ENCODE data around the gene BMAL1.

BMAL1 gene

DNA sequence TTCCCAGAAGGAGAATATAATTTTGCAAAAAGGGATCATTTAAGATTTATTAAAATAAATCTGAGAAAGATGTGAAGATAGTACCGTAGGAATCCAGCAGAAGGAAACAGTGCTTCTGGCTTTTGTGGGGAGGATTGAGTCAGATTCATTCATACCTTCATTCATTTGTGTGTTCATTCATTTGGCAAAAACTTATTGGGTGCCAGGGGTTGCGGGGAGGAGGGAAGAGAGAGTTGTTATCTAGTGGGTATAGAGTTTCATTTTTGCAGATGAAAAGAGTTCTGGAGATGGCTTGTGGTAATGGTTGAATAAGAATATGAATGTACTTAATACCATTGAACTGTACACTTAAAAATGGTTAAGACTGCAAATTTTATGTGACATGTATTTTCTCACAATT is 31.1 kb downstream of the BMAL1 start:
- DNase-seq (ENCODE audit: extremely low read depth, insufficient read length): no peak
- TF ChIP-seq CTCF (IDR thresholded peaks at IDR 0.05; ENCODE audit: insufficient read depth, low read length, poor library complexity, severe bottlenecking): no peak
- Histone ChIP-seq H3K4me3 (replicated peaks; ENCODE audit: low read depth, low read length) (no peak overlapping the region), H3K27me3 (replicated peaks; ENCODE audit: control insufficient read depth, insufficient read depth, low read length) (no peaks in the 10 kb centered on the region), H3K36me3 (ENCODE audit: control insufficient read depth, insufficient read depth, low read length) (peaks cover 7% of the 10 kb centered on the region)

DNA sequence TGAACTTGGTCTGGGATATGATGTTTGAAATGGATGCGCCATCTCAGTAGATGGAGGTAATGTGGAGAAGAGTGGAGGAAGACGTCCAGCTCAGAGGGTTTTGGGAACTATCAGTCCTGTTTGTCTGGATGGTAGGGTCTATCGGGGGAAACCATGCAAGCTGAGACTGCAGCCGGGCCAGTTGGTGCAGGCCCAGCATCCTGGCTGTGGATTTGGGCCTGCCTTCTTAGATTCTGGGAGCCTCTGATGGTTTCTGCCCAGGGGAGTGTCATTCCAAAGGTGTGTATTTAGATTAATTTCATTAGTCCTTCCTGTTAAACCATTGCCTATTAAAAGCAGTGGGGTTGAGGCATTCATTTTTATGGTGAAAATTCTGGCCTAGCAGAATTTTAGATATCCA is 31.6 kb downstream of the BMAL1 start:
- Histone ChIP-seq H3K27me3 (replicated peaks; ENCODE audit: control insufficient read depth, insufficient read depth, low read length) (no peaks in the 10 kb centered on the region), H3K4me3 (replicated peaks; ENCODE audit: low read depth, low read length) (no peak overlapping the region), H3K36me3 (ENCODE audit: control insufficient read depth, insufficient read depth, low read length) (peaks cover 7% of the 10 kb centered on the region)
- TF ChIP-seq CTCF (IDR thresholded peaks at IDR 0.05; ENCODE audit: insufficient read depth, low read length, poor library complexity, severe bottlenecking): no peak
- no peak for DNase-seq (ENCODE audit: extremely low read depth, insufficient read length)

- H3K36me3 ChIP-seq (ENCODE audit: control insufficient read depth, insufficient read depth, low read length): peaks cover 7% of the 10 kb centered on the region
- no peak for DNase-seq (ENCODE audit: extremely low read depth, insufficient read length)
- no peaks in the 10 kb centered on the region for H3K27me3 ChIP-seq (replicated peaks; ENCODE audit: control insufficient read depth, insufficient read depth, low read length)
- H3K4me3 ChIP-seq (replicated peaks; ENCODE audit: low read depth, low read length): no peak overlapping the region
- TF ChIP-seq CTCF (IDR thresholded peaks at IDR 0.05; ENCODE audit: insufficient read depth, low read length, poor library complexity, severe bottlenecking): no peak
Observed at GRCh38 chr11:13310443-13310842, 32.9 kb downstream of the BMAL1 start.

DNA sequence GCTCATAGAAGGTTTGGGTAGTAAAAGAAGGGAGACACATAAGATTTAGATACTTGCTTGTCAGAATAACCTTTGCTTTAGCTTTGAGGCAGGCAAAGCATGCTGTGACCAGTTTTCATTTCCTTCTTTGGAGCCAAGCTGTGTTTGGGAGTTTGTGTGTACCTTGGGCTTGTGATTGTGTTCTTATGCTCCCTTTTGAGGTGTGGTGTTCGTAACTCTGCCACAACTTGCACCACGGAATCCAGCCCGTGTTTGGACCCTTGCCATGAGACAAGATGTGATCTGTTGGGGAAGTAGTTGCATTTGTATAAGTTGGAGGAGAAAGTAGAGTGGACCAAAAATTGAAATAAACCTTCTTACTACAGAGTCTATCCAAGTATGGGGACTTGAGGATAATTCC is 34.0 kb downstream of the BMAL1 start:
- Histone ChIP-seq H3K27me3 (replicated peaks; ENCODE audit: control insufficient read depth, insufficient read depth, low read length) (no peaks in the 10 kb centered on the region), H3K36me3 (ENCODE audit: control insufficient read depth, insufficient read depth, low read length) (peaks cover 7% of the 10 kb centered on the region), H3K4me3 (replicated peaks; ENCODE audit: low read depth, low read length) (no peak overlapping the region)
- no peak for DNase-seq (ENCODE audit: extremely low read depth, insufficient read length)
- TF ChIP-seq CTCF (IDR thresholded peaks at IDR 0.05; ENCODE audit: insufficient read depth, low read length, poor library complexity, severe bottlenecking): no peak

DNA sequence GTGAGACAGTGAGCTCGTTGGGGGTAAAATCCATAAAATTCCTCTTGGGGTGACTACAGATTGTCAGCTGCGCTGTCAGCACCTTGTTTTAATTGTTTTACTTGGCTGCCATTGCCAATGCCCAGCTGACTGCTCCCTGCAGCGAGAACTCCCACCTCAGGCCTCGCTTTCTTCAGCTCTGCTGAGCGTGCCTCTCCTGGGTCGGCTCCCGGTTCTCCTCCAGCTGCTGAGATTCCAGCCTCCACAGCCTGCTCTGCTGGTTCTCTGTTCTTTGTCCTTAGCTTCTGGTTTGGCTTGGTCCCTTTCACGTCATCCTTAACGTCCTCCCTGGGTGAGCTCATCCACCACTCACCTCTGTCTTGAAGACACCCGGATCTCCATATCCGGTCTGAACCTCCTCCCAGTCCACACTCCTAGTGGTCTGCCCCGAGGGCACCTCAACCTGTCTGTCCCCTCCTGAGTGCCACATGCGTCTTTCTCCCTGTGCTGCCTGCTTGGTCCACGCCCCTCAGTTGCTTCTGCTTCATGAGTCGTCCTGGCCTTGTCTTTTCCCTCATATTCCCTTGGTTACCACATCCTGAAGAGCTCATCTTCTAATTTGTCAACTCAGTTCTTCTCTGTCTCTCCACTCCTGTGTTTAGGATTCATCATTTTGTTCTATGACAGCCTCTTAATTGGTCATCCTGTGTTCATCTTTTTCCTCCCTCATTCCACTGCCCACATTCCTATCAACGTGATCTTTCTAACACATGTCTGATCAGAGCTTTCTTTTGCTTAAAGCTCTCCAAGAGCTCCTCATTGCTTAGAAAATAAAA is 35.6 kb downstream of the BMAL1 start:
- DNase-seq (ENCODE audit: extremely low read depth, insufficient read length): no peak
- Histone ChIP-seq H3K36me3 (ENCODE audit: control insufficient read depth, insufficient read depth, low read length) (peaks cover 7% of the 10 kb centered on the region), H3K27me3 (replicated peaks; ENCODE audit: control insufficient read depth, insufficient read depth, low read length) (no peaks in the 10 kb centered on the region), H3K4me3 (replicated peaks; ENCODE audit: low read depth, low read length) (no peak overlapping the region)
- TF ChIP-seq CTCF (IDR thresholded peaks at IDR 0.05; ENCODE audit: insufficient read depth, low read length, poor library complexity, severe bottlenecking): no peak

Measured in GM06990 (cell line).